ENCODE data around the gene PLCH1.

Gene PLCH1

DNA sequence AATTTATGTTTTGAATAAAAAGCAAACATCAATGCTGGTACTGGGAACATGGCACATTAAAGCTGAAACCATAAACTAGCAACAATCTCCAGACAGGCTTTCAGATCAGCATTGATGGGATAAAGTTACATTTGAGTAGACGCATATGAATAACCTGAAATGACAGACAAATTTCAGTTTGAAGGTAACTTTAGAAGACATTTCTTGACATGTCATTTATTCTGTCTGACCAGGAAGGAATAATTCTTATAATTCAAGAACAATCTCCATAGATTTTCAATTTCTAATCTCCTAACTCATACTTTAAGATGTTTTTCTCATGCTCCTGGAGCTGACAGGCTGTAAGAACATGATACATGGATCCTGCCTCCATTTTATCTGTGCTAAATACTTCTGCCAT lies 69.8 kb downstream of the PLCH1 start:
- no peak for TF ChIP-seq SP1 (IDR thresholded peaks at IDR 0.05)
- TF ChIP-seq FOXM1 (IDR thresholded peaks at IDR 0.05; ENCODE audit: borderline replicate concordance), result no peak
- TF ChIP-seq, protein P1, sequence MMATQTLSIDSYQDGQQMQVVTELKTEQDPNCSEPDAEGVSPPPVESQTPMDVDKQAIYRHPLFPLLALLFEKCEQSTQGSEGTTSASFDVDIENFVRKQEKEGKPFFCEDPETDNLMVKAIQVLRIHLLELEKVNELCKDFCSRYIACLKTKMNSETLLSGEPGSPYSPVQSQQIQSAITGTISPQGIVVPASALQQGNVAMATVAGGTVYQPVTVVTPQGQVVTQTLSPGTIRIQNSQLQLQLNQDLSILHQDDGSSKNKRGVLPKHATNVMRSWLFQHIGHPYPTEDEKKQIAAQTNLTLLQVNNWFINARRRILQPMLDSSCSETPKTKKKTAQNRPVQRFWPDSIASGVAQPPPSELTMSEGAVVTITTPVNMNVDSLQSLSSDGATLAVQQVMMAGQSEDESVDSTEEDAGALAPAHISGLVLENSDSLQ (IDR thresholded peaks at IDR 0.05), result peak; percentile 83
- CTCF ChIA-PET, result no interaction called here
- DNase-seq (ENCODE audit: extremely low spot score), result no peak
- POLR2A ChIA-PET, result interaction anchor here (0.7 kb wide), 1 partner anchor 10 kb away, joined by 3 read pairs; no protein-coding TSS in a partner anchor

DNA sequence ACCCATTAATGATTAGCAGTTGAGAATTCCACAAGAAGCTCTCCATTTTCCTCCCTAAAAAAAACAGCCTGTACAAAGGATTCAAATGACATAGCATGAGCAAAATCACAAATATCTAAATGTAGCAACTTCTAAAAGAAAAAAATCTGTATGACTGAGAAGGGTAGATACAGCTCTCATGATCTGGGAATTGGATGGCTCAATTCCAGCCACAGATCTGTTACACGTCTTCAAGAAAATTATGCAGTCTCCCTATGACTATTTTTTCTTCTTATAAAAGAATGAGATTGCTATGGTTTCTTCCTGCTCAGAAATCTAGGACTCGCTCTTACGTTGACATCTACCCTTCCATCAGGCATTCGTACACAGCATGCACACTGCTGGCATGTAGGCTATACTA lies 71.5 kb downstream of the PLCH1 start:
- POLR2A ChIA-PET, result no interaction called here
- CTCF ChIA-PET, result no interaction called here
- DNase-seq (ENCODE audit: extremely low spot score), result no peak
- no peak for TF ChIP-seq NFRKB (IDR thresholded peaks at IDR 0.05)
- TF ChIP-seq L3MBTL2 (conservative IDR thresholded peaks at IDR 0.05), result no peak
- no peak for TF ChIP-seq CTBP1 (IDR thresholded peaks at IDR 0.05; ENCODE audit: borderline replicate concordance)
- no peak for TF ChIP-seq ARNT (IDR thresholded peaks at IDR 0.05)
- TF ChIP-seq FOXM1 (IDR thresholded peaks at IDR 0.05; ENCODE audit: borderline replicate concordance), result no peak
- TF ChIP-seq BHLHE40 (IDR thresholded peaks at IDR 0.05; ENCODE audit: borderline replicate concordance), result no peak

DNA sequence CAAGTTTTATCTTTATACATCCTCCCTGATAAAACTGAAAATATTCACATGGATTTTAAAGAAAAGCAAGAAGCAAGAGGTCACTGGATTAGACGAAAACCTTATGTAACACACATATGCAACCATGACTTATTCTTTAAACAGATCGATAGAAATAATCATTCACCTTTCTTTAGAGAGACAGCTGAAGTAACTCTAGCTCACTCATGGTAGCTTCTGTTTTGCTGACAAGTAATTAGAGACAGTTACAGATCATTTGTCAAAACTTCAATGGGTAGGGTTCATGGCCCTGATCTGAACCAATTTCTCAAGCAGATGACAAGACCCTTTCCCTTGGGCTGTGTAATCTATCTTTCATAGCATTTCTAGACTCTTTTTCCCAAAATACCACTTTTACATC lies 74.5 kb downstream of the PLCH1 start:
- TF ChIP-seq ARNT (IDR thresholded peaks at IDR 0.05), result no peak
- no peak for TF ChIP-seq HDGF (IDR thresholded peaks at IDR 0.05; ENCODE audit: borderline replicate concordance)
- no peak for TF ChIP-seq SUZ12 (IDR thresholded peaks at IDR 0.05)
- no peak for TF ChIP-seq FOXK2 (IDR thresholded peaks at IDR 0.05)
- TF ChIP-seq LEF1 (IDR thresholded peaks at IDR 0.05; ENCODE audit: borderline replicate concordance), result no peak
- no peak for TF ChIP-seq BHLHE40 (IDR thresholded peaks at IDR 0.05; ENCODE audit: borderline replicate concordance)
- TF ChIP-seq ZNF384 (IDR thresholded peaks at IDR 0.05), result no peak
- TF ChIP-seq, protein P1 (IDR thresholded peaks at IDR 0.05), result no peak
- no peak for TF ChIP-seq SP1 (IDR thresholded peaks at IDR 0.05)
- no peak for TF ChIP-seq TARDBP (IDR thresholded peaks at IDR 0.05)
- no peak for TF ChIP-seq L3MBTL2 (conservative IDR thresholded peaks at IDR 0.05)
- TF ChIP-seq CTBP1 (IDR thresholded peaks at IDR 0.05; ENCODE audit: borderline replicate concordance), result no peak
- TF ChIP-seq ELF4 (IDR thresholded peaks at IDR 0.05), result no peak
- TF ChIP-seq NFRKB (IDR thresholded peaks at IDR 0.05), result no peak
- no peak for TF ChIP-seq FOXA1 (IDR thresholded peaks at IDR 0.05)
- no peak for TF ChIP-seq FOXM1 (IDR thresholded peaks at IDR 0.05; ENCODE audit: borderline replicate concordance)
- DNase-seq (ENCODE audit: extremely low spot score), result no peak
- ChIA-PET CTCF (no interaction called here), POLR2A (no interaction called here)

DNA sequence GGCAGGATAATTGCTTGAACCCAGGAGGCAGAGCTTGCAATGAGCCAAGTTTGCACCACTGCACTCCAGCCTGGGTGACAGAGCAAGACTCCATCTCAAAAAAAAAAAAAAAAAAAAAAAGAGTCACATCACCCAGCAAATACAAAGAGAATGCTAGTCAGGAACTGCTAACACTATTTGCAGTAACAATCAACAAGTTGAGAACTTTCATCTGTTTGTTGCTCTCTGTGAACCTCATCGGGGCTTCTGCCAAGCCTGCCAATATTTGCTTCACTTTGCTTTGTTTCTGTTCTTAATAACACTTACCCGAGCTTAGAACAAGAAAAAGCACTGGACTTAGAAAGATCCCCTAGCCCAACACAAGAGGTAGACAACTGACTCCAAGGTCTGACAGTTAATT lies 76.9 kb downstream of the PLCH1 start:
- ChIA-PET POLR2A (no interaction called here), CTCF (interaction anchor here (0.6 kb wide), 1 partner anchor 240 kb away, joined by 5 read pairs; no protein-coding TSS in a partner anchor)

DNA sequence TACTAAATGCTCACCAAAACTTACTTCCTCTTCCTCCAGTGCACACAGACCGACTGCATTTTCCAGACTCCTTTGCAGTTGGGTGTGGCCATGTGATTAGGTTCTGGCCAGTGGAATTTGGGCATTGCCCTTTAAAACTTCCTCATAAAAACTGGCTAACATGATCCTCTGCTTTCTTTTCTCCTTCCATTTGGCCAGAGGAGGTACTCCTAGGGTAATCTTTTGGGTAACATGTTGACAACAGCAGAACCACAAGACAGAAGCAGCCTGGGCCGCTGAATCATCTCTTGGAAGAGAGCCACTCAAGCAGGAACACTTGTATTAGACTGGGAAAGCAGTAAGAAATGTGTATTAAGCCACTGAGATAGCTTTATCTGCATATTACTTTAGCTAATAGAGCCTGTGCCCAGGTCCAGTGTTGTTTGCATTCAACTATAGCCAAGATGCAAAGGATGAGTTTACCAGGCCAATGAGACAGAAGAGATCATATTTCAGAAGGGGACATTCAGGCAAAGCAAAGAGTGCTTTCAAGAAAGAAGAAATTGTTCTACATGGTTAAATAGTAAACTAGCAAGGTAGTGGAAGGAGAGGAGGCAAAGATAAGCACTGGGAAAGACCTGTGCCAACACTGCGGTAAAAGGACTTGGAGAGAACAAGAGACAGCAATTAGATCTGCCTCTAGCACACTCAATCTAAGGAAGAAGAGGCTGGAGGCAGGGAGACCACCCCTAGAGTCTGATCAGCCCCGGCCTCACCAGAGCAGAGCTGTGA lies 79.8 kb downstream of the PLCH1 start:
- DNase-seq (ENCODE audit: extremely low spot score), result no peak
- POLR2A ChIA-PET, result interaction anchor here (0.8 kb wide), 1 partner anchor 10 kb away, joined by 3 read pairs; no protein-coding TSS in a partner anchor
- CTCF ChIA-PET, result no interaction called here
- no peak for TF ChIP-seq ELF4 (IDR thresholded peaks at IDR 0.05)
- TF ChIP-seq LEF1 (IDR thresholded peaks at IDR 0.05; ENCODE audit: borderline replicate concordance), result no peak
- no peak for TF ChIP-seq FOXK2 (IDR thresholded peaks at IDR 0.05)
- TF ChIP-seq FOXM1 (IDR thresholded peaks at IDR 0.05; ENCODE audit: borderline replicate concordance), result no peak
- TF ChIP-seq CTBP1 (IDR thresholded peaks at IDR 0.05; ENCODE audit: borderline replicate concordance), result no peak
- TF ChIP-seq FOXA1 (IDR thresholded peaks at IDR 0.05), result no peak
- TF ChIP-seq NFRKB (IDR thresholded peaks at IDR 0.05), result no peak
- TF ChIP-seq ARNT (IDR thresholded peaks at IDR 0.05), result no peak

More for the DNA sequence above, 76.9 kb downstream of the PLCH1 start:
- no peak for DNase-seq (ENCODE audit: extremely low spot score)
- TF ChIP-seq SUZ12 (IDR thresholded peaks at IDR 0.05) (no peak), LEF1 (IDR thresholded peaks at IDR 0.05; ENCODE audit: borderline replicate concordance) (no peak), FOXK2 (IDR thresholded peaks at IDR 0.05) (no peak), ZNF384 (IDR thresholded peaks at IDR 0.05) (no peak)
- TF ChIP-seq, protein P1 (IDR thresholded peaks at IDR 0.05), result no peak

DNA sequence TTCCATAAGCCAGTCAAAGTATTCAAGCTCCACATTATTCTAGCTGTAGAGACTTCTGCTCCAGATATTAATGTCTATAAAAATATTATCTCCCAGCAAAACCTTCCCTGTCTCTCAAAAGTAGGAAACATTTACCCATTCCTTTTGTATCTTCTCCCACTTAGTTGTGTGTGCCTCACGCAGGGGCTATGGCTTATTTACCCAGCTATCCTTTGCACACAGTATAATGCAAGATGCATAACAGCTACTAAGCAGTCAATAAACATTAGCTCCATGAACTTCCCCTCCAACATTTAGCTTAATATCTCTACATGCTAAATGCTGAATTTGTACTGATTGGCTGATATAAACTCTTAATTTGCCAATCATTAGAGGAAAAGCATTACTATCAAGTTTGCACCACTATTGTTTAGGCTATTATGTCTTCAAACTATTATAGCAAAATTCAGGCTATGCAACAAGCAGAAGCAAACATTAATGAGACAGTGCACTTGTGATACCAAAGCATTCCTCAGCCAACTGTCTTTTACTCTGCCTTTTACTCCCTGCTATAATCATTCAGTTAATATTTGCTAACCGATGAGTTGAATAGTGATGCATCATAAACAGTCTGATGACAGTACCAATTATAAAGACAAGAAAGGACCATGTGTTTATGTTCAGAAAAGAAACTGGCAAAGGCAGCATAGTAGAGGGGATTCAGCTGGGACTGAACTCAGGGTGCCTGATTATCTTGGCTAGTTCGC lies 81.2 kb downstream of the PLCH1 start:
- ChIA-PET POLR2A (no interaction called here), CTCF (no interaction called here)
- DNase-seq (ENCODE audit: extremely low spot score), result no peak
- TF ChIP-seq, protein P1 (IDR thresholded peaks at IDR 0.05), result no peak
- TF ChIP-seq L3MBTL2 (conservative IDR thresholded peaks at IDR 0.05), result no peak
- TF ChIP-seq SUZ12 (IDR thresholded peaks at IDR 0.05), result no peak
- no peak for TF ChIP-seq FOXK2 (IDR thresholded peaks at IDR 0.05)
- no peak for TF ChIP-seq SP1 (IDR thresholded peaks at IDR 0.05)
- no peak for TF ChIP-seq FOXA1 (IDR thresholded peaks at IDR 0.05)
- no peak for TF ChIP-seq BHLHE40 (IDR thresholded peaks at IDR 0.05; ENCODE audit: borderline replicate concordance)
- no peak for TF ChIP-seq LEF1 (IDR thresholded peaks at IDR 0.05; ENCODE audit: borderline replicate concordance)
- no peak for TF ChIP-seq ELF4 (IDR thresholded peaks at IDR 0.05)
- TF ChIP-seq ARNT (IDR thresholded peaks at IDR 0.05), result no peak
- TF ChIP-seq TARDBP (IDR thresholded peaks at IDR 0.05), result no peak
- no peak for TF ChIP-seq NFRKB (IDR thresholded peaks at IDR 0.05)
- no peak for TF ChIP-seq ZNF384 (IDR thresholded peaks at IDR 0.05)
